NOMO-1 treated with DMSO at 0.1 percent for 48 hours (cell line): ENCODE data around the gene STATH.
"Not testable (repeated sequence)": the region's sequence is repeated elsewhere in the genome, so short reads cannot be mapped to it uniquely, and the experiment has no call there.

Experiments
- DNase-seq: peaks from one replicate; lab custom pipeline; 2025; ENCODE audit not compliant: unreplicated experiment; lab: John Stamatoyannopoulos, UW

STATH gene, protein sequence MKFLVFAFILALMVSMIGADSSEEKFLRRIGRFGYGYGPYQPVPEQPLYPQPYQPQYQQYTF

DNA sequence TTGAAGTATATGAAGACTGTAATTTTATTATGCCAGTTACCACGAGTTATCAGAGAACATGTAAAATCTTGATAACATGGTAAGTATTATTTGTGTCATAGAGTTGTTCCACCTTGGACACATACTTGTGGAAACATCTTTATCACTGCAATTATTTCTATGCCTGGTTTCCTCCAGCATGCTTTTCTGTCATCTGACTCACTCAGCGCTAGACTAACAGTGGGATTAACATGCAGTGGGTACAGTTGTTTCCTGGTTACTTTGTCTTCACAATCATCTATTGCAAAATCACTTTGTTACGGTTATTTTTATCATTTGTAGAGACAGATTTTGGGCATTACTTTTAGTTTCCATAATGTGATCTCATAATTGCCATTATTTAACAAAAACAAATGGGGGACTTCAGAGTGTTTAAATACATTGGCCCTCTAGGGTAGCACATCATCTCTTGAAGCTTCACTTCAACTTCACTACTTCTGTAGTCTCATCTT, at the start of gene STATH:
STATH (plus strand) TSS at position 441 of the 491 bp plus-strand sequence. CDS start 2,472 bp downstream, outside the sequence.
- no peak for DNase-seq

DNA sequence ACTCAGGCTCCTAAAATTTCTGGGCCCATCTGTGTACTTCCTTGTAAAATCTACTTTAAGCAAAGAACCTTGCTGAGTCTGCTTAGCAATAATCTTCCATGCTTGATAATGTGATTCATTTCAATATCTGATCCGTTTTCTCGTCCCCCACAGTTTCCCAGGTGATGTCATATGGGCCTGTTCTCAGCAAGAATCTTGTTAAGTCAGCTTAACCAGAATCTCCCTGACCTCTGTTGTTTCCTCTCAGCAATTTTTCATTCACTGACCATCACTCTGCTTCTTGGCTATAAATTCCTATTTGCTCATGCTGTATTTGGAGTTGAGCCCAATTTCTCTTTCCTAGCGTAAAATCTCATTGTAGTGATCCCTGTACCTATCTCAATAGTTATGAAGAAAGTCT, 44.2 kb upstream of the STATH start:
- DNase-seq: no peak

DNA sequence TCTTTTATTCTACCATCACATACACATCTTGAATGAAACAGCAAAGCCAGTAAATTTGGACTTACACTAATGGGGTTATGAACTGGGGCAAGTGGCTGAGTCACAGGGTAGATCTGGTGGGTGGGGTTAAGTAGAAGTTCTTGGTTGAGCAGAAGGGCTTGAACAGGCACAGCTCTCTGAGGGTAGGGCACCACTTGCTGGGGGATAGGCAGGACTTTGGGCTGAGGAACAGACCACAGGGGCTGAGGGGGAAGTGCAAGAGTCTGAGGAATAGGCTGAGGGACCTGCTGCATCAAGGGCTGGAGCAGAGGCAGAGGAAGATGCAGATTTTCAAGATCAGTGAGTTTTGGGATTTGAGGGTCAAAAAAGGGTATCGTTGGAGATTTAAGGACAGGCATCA, 38.6 kb upstream of the STATH start:
- DNase-seq: no peak

DNA sequence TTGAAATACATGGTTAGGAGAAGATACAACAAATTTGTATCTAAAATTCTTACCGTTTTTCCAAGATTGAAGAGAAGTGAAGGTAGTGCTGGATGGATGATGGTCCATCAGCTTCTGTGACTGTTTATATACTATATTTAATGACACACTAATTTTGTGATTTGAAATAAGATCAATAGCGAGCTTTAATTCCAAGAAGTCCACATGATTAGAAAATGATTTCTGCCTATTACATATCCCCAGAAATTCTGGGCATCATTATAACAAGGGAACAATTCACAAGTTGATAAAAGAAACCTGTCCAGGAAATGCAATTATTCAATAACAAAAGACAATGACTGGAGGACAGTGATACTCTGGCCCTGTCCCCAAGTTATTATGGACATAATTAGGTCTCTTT, 30.1 kb upstream of the STATH start, which contains the start of gene CSN2:
CSN2 (minus strand) TSS at position 101 of the 400 bp plus-strand sequence. CDS start 4,733 bp downstream, outside the sequence.
- DNase-seq: no peak

DNA sequence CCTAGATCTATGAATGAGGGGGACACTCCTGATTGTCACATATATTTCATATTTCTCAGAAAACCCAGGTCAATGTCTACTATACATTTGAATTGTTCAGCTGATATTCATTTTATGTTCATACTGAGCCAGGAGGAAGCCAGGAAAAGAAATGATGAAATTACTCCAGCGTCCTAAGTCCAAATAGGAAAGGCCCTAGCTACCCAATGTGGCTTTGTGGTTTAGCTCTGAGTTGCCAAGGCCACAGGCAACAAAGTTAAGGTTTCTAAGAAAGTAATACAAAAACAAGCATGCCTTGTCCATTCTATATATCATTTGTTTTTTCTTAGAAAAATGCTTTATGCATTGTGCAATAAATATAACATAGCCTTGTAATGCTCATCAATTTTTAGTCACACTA, 25.7 kb upstream of the STATH start:
- no peak for DNase-seq

DNA sequence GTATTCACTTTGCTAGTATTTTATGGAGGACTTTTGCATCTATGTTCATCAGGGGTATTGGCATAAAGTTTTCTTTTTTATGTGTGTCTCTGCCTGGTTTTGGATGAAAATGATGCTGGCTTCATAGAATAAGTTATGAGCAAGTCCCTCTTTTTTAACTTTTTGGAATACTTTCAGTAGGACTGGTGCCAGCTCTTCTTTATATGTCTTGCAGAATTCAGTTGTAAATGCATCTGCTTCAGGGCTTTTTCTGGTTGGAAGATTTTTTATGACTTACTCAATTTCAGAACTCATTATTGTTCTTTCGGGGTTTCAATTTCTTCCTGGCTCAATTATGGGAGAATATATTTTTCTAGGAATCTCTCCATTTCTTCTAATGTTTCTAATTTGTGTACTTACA, 21.1 kb upstream of the STATH start:
- no peak for DNase-seq

DNA sequence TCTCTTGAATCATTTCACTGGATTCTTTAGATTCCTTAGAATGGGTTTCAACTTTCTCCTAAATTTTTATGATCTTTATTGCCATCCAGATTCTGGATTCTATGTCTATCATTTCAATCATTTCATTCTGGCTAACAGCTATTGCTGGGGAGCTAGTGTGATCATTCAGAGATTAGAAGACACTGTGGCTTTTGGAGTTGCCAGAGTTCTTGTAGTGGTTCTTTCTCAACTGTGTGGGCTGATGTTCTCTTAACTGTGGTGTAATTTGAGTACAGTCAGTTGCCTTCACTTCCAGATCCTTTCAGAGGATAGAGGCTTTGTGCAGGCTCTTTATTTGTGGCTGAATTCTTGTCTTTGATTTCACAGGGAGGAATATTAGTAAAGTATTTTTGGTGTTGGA, 18.2 kb upstream of the STATH start:
- no peak for DNase-seq

DNA sequence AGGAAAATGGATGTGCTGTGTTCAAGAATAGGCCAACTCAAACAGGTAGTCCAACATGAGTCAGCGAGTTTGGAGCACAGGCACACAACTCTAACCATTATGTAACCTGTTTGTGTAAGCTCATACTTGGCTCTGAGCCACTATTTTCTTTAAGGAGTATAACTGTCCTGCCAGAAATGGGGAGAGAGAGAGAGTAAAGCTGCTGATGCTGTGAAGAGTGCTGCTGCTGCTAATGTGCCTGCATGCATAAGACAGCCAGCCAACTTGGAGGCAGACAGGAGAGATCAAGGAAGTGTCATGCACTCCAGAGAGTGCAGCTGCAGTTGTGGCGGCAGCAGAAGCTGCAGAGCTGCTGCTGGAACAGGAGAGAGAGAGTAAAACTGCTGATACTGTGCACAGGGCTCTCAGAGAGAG, 11.7 kb upstream of the STATH start:
- DNase-seq: no peak

DNA sequence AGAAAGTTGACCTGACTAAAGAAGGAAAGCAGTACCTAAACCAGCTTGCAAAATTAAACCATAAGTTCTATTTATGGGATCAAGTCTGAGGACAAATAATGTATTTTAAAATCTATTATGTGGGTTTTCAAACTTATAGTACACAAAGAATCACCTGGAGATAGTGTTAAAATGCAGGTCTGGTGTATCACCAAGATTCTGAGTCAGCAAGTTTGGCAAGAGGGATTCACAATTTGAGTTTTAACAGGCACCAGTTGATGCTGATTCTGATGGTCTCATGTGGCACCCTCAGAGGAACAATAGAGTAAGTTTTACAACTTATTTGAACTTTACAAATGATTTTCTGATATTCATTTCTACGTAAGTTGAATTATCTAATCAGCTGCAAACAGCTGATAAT, 9.1 kb upstream of the STATH start:
- no peak for DNase-seq

DNA sequence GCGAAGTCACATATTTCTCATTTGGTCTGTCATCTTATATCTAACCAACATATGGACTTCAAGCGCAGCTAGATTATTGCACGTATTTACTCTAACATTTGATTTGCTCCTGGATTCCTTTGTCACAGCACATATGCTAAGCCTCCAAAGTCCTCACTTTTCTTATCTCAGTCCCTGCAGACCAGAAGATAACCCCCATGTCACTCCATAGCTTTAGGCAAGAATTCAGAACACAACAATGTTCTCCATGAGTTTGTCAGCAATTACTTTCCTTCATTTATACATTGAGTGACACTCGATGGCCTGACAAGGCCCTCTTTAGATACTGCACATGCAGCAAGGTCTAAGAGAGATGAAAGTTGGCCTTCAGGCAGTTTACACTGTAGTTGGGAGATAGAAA, 4.8 kb upstream of the STATH start:
- no peak for DNase-seq

DNA sequence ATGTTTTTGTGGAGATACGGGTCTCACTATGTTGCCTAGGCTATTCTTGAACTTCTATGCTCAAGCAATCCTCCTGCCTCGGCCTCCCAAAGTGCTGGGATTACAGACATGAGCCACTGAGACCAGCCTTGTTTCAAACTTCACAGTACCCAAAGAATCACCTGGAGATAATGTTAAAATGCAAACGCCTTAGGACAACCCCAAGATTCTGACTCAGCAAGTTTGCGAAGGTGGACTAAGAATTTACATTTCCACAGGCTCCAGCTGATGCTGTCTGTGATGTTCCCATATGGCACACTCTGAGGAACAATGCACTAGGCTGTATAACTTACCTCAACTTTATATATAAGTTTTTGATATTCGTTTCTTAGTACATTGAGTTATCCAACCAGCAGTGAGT, 984 bp upstream of the STATH start:
- no peak for DNase-seq

DNA sequence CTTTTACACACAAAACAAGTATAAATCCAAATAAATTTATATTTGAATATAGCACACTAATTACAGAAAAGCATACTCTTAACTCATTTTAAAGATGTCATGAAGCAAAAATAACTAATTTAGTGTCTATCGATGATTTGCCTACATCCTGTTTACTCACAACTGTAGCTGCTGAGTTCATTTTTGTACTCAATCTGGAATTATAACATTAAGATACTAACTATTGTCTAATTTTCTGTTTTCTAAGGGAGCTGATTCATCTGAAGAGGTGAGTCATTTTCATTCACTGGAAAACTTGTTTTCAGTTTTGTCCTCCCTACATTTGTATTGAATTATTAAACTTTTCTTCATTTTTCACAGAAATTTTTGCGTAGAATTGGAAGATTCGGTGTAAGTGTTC, 3.7 kb downstream of the STATH start:
- DNase-seq: no peak

DNA sequence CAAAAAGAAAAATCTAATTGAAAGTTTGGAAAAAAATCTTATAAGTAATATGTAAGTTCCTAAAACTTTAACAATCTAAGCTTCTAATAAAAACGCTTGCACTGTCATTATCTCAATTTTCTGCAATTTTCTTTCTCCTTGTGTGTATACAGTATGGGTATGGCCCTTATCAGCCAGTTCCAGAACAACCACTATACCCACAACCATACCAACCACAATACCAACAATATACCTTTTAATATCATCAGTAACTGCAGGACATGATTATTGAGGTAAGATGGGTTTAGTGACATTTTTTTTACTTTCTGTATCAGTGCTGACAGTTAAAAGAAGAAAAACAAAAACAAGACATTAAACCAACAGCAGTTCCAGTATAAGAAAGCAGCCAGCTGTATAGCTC, 4.9 kb downstream of the STATH start:
- DNase-seq: no peak

DNA sequence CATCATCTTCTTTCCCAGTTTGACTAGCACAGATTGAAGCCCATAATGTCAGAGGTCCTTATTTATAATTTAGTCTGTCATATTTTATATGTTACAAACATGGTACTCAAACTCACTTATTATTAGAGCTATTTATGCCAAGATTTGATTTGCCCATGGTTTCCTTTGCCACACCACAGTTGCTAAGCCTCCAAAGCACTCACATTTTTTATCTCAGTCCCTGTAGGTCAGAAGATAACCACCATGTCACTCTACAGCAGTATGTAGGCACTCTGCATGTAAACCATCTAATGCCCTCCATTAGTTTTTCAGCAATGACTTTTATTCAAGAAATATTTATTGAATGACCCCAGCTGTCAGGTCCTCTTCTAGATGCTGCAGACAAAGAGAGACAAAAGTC, 6.7 kb downstream of the STATH start:
- no peak for DNase-seq

DNA sequence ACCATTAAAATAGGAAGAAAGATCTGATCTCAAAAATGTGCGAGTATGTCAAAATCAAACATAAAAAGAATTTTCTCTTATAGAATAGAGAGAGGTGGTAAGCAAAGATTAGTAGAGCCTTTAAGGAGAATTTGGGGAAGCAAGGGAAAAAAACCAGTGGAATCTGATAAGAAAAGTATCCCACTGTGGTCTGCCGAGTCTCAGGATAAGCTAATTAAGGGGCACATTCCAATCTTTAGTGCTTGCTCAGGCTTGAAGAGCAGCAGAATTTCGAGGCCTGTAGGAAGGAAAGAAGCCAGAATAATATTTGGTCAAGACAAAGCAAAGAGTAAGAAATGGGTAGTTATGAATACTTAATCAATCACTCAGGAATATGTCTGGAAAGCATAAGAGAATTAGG, 13.0 kb downstream of the STATH start:
- DNase-seq: no peak

DNA sequence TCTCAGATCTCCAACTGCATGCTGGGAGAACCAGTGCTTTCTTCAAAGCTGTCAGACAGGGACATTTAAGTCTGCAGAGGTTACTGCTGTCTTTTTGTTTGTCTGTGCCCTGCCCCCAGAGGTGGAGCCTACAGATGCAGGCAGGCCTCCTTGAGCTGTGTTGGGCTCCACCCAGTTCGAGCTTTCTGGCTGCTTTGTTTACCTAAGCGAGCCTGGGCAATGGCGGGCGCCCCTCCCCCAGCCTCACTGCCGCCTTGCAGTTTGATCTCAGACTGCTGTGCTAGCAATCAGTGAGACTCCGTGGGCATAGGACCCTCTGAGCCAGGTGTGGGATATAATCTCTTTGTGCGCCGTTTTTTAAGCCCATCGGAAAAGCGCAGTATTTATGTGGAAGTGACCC, 23.2 kb downstream of the STATH start:
- not testable (repeated sequence) for DNase-seq

DNA sequence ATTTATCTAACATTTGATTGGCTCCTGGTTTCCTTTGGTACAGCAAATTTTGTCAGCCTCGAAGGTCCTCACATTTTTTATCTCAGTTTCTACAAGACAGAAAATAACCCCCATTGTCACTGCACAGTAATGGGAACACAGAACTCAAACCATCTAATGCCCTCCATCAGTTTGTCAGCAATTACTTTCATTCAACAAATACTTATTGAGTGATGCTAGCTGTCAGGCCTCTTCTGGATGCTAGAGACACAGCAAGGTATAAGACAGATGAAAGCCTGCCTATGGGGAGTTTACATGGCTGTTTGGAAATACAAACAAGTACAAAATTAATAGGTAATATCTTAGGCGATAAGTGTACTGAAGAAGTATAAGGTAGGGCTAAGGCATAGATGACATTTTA, 27.5 kb downstream of the STATH start:
- no peak for DNase-seq

DNA sequence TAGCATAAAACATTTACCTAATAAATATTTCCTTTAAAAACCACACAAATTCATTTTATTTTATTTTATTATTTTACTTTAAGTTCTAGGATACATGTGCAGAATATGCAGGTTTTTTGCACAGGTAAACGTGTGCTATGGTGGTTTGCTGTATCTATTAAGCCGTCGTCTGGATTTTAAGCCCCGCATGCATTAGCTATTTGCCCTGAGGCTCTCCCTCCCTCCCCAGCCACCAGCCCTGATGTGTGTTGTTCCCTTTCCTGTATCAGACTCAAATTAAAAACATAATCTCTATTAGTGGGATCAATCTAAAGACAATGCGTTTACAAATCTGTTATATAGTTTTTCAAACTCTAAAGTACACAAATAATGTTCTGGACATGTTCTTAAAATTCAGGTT, 31.2 kb downstream of the STATH start:
- no peak for DNase-seq

DNA sequence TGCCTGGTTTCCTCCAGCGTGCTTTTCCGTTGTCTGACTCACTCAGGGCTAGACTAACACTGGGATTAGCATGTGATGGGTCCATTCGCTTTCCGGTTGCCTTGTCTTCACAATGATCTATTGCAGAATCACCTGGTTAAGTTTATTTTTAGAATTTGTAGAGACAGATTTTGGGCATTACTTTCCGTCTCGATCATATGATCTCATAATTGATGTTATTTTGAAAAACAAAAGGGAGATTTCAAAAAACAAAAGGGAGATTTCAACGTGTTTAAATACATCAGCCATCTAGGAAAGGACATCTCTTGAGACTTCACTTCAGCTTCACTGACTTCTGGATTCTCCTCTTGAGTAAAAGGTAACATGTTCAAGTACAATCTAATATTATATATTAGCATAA, 32.4 kb downstream of the STATH start, which contains the start of gene HTN3:
HTN3 (plus strand) TSS at position 301 of the 400 bp plus-strand sequence. CDS start 2,282 bp downstream, outside the sequence.
- not testable (repeated sequence) for DNase-seq

DNA sequence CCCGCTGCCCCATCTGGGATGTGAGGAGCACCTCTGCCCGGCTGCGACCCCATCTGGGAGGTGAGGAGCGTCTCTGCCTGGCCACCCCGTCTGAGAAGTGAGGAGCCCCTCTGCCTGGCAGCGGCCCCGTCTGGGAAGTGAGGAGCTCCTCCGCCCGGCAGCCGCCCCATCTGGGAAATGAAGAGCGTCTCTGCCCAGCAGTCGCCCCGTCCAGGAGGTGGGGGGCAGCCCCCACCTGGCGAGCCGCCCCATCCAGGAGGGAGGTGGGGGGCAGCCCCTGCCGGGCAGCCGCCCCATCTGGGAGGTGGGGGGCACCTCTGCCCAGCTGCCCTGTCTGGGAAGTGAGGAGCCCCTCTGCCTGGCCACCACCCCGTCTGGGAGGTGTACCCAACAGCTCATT, 41.8 kb downstream of the STATH start:
- not testable (repeated sequence) for DNase-seq

DNA sequence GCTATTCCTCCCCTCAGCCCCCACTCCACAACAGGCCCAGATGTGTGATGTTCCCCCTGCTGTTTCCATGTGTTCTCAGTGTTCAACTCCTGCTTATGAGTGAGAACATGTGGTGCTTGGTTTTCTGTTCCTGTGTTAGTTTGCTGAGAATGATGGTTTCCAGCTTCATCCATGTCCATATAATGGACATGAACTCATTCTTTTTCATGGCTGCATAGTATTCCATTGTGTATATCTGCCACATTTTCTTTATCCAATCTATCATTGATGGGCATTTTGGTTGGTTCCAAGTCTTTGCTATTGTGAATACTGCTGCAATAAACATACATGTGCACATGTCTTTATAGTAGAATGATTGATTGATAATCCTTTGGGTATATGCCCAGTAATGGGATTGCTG, 44.2 kb downstream of the STATH start:
- DNase-seq: not testable (repeated sequence)

DNA sequence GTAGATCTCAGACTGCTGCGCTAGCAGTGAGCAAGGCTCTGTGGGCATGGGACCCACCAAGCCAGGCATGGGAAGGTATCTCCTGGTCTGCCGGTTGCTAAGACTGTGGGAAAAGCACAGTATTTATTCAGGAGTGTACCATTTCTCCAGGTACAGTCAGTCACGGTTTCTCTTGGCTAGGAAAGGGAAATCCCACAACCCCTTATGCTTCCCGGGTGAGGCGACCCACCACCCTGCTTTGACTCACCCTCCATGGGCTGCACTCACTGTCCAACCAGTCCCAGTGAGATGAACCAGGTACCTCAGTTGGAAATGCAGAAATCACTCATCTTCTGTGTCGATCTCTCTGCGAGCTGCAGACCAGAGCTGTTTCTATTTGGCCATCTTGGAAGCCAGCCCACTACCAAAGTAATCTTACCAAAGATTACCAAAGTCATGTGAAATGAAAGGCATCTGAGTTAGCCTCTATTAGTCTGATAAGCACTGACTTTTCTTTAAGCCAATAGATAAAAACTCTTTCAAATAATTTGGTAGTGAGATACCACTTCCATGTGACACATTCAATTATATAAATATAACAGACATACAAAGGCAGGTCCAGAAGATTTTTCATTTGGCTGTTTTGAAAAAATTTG, 46.0 kb downstream of the STATH start:
- no peak for DNase-seq

DNA sequence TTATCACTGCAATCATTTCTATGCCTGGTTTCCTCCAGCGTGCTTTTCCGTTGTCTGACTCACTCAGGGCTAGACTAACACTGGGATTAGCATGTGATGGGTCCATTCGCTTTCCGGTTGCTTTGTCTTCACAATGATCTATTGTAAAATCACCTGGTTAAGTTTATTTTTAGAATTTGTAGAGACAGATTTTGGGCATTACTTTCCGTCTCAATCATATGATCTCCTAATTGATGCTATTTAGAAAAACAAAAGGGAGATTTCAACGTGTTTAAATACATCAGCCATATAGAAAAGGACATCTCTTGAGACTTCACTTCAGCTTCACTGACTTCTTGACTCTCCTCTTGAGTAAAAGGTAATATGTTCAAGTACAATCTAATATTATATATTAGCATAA, 54.4 kb downstream of the STATH start, which contains the start of gene HTN1:
HTN1 (plus strand) TSS at position 301 of the 400 bp plus-strand sequence. CDS start 2,639 bp downstream, outside the sequence.
- not testable (repeated sequence) for DNase-seq
